Fibroblast of upper back skin (primary cell): ENCODE measurements around the gene DHFR.
"Not testable (repeated sequence)": the region's sequence is repeated elsewhere in the genome, so short reads cannot be mapped to it uniquely, and the experiment has no call there.

ENCODE experiments used
- DNase-seq: peaks from one replicate; pipeline ENCODE4 v3.0.0-alpha.2; 2013

The DHFR gene

DNA sequence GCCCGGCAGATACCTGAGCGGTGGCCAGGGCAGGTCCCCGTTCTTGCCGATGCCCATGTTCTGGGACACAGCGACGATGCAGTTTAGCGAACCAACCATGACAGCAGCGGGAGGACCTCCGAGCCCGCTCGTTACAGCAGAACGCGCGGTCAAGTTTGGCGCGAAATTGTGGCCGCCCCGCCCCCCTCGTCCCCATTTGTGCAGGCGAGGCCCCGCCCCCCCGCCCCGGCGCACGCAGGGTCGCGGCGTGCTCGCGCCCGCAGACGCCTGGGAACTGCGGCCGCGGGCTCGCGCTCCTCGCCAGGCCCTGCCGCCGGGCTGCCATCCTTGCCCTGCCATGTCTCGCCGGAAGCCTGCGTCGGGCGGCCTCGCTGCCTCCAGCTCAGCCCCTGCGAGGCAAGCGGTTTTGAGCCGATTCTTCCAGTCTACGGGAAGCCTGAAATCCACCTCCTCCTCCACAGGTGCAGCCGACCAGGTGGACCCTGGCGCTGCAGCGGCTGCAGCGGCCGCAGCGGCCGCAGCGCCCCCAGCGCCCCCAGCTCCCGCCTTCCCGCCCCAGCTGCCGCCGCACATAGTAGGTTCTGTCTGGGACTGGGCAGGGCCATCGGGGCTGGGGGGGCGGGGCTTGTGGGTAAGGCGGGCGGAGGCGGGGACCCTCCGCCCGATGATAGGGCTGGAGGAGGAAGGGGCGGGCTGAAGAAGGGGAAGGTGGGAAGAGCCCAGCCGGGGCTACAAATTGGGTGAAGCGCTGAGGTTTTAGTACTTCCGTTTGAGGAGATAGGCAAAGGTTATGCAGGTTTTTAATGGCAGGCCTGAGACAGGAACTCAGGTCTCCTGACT is at the start of gene DHFR, which contains the start of gene MSH3:
Gene DHFR (minus strand): TSS at position 593 of the 840 bp plus-strand sequence. CDS start 494 bp downstream, at position 99.
Gene MSH3 (plus strand): TSS at position 262 of the 840 bp plus-strand sequence. CDS start 76 bp downstream, at position 338.
- peak; percentile 90 for DNase-seq

DNA sequence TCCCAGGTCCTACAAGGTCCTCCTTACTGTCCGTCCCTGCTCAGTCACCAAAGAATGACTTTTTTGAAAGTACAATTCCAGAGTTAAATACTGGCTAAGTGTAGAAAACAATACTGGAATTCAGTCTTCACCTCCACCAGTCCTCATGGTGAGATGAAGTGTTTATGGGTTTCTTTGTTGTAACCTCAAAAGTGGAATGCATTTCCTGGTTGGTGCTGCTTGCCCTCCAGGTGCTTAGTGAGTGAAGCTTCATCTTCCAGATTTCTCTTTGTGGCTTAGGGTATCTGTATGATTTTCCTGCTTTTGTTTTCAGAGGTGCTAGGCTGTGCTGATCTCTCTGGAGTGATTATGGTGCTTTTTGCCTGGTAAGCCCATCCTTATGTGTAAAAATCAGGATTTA is 49.4 kb upstream of the DHFR start:
- no peak for DNase-seq

DNA sequence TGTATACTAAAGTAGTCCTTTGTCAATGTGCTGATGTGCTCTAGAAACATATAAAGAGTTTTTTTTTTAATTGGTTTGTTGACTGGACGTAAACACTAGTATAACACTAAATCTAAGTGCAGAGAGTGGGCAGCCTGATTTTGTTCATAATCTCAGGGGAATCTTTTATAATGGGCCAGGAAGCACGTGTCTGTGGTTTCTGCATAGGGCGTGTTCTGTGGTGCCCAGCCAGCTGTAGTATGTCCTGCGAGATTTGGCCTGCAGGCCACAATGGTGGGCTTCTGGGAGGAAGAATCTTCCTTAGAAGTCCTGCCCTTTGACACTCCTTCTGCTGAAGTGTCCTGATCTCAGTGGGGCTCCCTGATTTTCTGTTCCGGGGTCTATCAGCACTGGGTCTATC is 49.0 kb upstream of the DHFR start:
- no peak for DNase-seq

DNA sequence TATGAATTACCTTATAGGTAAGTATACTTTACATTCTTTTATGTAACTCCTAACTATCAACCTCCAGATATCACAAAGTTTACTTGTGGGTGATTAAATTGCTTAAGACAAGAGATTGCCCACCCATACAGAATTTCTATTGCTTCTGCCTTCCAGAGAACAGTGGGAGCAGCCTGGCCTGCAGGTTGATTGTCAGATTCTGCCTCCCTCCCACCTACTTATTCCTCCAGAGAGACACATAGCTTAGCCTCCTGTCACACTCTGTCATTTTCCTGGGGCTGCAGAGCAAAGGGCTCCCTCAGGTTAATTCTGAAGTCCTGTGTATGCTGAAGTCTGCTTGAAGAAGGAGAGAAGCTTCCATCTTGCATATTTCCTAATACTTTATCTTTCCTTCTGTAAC is 48.5 kb upstream of the DHFR start:
- DNase-seq: no peak

DNA sequence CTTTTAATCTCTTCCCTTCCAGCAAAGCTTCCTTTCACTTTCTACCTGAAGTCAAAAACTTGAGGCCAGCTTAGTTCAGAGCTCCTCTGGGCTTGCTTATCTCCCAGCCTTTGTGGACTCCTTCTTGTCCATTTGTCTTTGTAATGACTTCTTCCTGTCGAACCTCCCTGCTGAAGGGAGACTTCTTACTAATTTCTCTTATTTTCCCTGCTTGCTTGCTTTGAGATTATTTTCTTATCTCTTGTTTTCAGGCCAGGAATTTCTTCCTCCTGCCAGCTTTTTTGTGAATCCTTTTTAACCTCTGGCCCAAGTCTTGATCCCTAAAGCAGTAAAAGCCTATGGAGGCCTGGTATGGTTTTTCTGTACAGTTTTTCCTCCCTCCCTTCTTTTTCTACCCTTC is 46.8 kb upstream of the DHFR start:
- no peak for DNase-seq

DNA sequence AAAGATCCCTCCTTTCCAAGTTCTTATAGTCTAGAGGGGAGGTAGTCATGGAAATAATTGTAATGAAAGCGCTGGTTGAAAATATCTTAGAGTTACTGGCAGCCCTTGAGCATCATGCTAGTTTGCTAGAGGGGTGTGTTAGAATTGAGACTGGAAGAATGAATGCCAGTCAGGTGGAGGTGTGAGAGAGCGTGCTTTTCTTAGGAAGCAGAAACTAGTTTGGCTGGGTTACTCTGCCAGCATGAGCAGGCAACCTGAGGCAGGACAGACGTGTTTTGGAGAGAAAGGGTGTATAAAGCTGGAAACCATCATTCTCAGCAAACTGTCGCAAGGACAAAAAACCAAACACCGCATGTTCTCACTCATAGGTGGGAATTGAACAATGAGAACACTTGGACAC is 43.6 kb upstream of the DHFR start:
- DNase-seq: no peak

DNA sequence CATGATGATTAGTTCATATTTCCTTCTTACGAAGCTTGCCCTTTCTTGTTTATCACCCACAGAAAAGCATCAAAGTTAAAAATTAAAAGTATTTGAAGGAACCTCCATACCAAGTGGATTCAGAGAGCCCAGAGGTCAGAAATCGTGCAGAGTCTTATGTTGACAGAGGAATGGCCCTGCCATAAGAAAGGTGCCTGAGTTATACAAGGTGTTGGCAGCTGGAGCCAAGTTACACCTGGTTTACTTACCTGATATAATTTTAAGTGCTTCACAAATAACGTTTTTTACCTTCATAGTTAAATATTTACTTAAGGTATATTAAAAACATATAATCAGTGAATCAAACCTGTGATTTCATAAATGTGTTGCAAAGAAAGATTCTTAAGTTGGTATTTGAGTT is 42.3 kb upstream of the DHFR start:
- no peak for DNase-seq

DNA sequence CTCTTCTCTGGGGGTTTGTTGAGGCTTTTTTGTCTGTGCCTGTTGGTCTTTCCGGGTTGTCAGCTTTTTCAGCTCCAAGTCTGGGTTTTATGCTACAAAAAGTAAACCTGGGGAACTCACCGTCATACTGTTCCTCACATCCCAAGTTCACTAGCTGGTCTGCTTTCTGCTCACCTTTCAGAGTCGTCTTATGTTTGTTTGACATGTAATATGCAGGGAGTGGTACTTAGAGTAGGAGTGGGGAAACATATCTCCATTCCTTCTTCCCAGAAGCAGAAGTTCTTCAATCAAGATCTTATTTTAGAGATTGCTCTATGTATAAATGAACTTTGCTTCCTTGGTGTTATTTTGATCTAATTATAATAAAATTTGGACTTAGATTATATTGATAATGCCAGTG is 41.7 kb upstream of the DHFR start:
- no peak for DNase-seq

DNA sequence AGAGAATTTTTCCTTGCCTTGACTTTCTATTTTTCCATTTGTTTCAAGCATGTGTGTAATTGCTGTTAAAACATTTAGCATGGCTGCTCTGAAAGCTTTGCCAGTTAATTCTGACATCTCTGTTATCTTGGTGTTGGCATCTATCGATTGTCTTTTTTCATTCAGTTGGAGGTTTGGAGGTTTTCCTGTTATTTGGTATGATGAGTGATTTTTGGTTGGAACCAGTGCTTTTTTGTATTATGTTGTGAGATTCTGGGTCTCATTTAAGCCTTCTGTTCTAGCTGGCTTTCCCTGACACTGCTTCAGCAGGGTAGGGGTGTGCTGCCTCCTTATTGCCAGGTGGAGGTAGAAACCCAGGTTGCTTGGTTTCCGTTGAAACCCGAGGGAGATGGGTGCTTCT is 40.9 kb upstream of the DHFR start:
- DNase-seq: no peak

DNA sequence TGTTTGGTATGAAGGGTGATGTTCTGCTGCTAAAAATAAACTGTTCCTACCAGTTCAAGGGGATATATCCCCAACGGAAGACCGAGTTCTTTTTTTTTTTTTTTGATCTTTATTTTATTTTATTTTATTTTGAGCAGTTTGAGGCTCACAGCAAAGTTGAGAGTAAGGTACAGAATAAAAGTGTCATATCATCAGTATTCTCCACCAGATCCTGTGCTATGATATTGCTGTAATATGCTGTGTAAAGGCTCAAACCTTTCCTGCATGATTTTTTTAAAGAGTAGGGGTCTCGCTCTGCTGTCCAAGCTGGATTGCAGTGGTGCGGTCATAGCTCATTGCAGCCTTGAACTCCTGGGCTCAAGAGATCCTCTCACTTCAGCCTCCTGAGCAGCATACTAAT is 34.8 kb upstream of the DHFR start:
- no peak for DNase-seq

DNA sequence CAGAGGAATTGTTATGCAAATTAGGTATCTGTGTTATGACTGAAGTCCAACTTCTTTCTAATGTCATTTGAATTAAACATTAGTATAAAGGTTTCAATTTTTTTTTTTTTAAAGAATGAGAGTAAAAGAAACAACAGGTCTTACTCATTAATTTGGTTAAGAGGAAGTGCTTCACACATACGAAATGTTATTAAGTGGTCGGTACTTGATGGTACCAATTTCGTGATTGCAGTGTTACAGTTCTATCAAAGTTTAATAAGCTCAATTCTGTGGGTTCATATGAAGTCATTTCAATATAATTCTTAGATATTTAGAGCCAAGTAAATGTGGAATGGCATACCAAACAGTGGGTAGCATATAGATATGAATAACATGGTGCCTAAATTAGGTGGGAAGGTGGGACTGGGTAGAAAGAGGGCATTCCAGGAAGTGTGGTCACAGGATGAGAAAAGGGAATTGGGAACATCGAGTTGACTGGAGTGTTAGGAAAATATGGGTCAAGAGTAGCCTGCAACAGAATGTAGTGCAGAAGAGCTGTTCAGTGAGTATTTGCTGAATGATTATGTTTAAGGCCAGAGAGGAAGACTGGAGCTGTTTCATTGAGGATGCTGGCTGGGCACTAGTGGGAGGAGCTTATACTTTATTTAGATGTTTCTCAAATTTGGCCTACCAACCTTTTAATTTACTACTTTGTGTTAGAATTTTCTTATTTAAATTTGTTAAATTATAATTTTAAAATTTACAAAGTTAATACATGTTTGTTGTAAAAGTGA is 34.1 kb upstream of the DHFR start:
- DNase-seq: no peak

DNA sequence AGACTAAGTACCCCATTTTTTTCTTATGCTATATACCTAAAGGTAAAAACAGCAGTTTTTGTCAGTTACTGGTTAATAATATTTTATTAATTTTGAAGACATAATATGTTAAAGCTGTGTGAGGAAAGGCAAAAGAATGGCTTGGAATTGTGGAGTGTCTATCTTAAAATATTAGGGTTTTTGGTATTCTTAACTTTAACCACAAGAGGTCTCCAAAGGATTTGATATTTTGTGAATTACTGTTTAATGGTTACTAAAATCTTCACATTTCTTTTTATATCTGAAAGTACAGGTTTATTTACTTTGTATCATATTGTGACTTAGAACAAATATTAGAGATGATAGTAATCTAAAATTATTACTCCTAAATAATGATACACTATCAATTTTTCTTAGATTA is 32.0 kb upstream of the DHFR start:
- DNase-seq: peak; percentile 20

DNA sequence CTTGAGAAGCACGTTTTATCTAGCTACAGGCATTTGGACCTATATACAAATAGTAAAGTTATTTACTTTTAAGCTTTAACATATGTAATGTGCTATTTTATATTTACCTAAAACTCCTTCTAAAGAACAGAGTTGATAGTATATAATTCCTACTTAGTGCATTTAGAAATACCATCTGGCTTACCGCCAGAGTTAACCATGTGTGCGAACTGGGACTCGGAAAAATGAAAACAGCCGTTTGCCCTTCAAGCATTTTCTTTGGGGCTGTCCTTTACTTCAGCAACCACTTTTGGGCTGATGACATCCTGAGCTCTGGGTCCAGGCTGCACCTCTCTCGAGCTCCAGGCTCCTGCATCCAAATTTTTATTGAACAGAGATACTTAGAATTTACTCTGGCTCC is 21.9 kb upstream of the DHFR start:
- DNase-seq: no peak

DNA sequence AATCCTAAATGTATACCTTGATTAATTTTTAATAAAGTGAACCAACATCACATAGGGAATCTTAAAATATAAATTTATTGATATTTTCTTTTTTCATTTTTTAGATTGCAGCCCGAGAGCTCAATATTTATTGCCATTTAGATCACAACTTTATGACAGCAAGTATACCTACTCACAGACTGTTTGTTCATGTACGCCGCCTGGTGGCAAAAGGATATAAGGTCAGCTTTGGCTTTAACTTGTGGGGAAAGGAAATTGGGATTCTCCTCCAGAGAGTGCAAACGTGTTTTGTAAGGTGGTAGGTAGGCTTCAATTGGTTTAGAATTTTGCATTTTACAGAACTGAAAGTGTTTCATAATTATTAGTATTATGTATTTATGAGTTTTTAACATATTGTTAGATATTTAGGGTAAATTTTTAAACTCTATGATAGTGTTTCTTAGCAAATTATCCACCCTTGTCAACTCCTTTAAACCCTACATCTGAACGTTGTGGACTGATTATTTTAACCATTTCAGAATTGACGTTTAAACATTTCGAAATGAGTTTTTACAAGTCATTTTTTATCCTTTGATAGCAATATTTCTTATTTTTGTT is 17.5 kb upstream of the DHFR start:
- peak; percentile 72 for DNase-seq

DNA sequence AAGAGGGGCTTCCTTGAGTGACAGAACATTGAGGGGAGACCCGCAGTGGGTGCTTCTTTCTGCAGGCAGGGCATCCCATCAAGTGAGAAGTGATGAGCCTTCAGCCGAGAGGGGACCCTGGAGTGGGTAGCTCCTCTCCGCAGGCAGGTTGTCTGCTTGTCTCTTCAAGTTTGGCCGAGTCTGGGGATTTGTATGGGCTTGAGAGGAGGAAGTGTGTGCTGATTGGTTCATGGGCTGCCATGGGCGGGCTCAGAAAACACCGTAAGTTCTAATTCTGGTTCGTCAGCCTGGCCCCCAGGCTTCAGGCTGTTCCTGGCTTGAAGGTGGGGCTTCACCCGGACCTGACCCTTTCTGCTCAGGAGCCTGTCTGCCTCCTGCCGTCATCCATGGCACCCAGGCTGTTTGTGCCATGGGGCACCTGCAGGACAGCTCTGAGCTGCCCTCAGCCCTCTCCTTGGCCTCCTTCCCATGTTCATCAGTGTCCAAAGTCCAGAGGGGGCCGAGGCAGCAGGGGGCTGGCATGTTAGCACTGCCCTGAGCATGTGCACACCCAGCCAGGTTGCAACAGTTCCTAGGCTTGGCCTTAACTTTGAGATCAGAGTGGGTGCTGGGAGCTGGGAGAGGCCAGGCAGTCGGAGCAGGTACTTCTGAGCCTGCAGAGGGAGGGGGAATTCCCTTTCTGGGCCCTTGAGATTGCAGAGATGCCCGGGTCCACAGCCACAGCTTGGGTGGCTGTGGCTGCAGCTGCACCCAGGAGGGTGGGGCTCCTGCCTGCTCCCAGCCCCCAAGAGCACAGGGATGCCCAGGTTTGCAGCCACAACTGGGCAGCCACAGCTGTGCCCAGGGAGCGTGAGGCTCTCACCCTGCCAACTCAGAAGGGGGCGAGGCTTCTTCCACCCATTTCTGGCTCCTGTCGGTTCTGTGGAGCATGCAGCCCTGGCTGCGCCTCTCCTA is 13.5 kb upstream of the DHFR start:
- no peak for DNase-seq

DNA sequence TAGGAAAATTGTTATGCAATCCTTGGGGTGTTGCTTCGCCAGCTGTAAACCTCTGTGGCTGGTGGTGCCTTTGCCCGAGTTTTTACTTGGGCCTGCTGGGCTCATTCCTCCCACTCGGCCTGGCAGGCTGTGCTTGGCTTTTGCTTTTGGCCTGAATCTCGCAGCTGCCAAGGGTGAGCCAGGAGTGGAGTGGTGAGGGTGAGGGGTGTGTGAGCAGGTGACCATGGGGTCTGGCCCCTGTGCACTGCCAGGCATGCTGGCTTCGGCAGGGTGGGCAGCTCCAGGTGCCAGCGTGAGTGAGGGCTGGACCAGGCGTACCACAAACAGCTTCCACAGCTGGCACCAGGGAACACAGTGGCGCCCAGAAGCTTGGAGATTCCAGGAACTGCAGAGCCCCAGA is 12.6 kb upstream of the DHFR start:
- no peak for DNase-seq

DNA sequence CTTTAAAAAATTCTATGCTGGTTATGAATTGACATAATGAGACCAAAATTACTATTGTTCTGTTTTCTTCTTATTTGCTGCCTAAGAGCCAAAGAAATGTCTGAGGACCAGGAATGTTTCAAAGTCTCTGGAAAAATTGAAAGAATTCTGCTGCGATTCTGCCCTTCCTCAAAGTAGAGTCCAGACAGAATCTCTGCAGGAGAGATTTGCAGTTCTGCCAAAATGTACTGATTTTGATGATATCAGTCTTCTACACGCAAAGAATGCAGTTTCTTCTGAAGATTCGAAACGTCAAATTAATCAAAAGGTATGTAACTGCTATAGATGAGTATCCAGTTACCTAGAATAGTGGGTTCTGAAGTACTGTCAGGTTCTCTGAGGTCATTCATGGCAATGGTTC is 10.3 kb upstream of the DHFR start:
- peak; percentile 21 for DNase-seq

DNA sequence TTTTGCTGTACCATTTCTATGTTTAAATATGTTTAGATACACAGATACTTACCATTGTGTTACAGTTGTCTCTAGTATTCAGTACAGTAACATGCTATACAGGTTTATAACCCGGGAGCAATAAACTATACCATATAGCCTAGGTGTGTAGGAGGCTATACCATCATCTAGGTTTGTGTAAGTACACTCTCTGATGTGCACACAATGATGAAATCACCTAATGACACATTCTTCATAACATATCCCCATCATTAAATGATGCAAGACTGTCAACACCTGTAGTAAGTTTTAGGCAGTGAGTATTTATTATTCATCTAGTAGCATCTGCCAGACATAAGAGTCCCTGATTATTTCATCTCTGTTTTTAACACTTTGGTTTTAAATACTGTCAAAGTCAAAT is 7.3 kb upstream of the DHFR start:
- DNase-seq: no peak

DNA sequence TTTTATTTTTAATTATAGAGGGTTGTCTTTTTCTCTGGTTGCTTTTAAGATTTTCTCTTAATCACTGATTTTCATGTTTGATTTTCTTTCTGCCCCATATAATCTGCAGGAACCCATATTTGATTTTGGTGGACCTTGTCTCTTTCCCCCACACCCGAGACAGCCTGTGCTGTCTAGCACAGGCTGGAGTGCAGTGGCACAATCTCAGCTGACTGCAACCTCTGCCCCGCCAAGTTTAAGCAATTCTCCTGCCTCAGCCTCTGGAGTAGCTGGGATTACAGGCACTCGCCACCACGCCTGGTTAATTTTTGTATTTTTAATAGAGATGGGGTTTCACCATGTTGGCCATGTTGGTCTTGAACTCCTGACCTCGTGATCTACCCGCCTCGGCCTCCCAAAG is 5.9 kb upstream of the DHFR start:
- not testable (repeated sequence) for DNase-seq

DNA sequence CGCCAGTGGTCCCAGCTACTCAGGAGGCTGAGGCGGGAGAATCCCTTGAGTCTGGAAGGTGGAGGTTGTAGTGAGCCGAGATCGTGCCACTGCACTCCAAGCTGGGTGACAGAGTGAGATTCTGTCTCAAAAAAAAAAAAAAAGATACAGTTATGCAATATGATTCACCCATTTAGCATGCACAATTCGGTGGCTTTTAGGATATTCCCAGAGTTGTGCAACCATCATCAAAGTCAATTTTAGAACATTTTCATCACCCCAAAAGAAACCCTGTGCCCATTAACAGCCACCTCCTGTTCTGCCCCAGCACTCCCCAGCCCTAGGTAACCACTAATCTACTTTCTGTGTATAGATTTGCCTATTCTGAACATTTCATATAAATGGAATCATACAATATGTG is 4.3 kb upstream of the DHFR start:
- peak; percentile 32 for DNase-seq

DNA sequence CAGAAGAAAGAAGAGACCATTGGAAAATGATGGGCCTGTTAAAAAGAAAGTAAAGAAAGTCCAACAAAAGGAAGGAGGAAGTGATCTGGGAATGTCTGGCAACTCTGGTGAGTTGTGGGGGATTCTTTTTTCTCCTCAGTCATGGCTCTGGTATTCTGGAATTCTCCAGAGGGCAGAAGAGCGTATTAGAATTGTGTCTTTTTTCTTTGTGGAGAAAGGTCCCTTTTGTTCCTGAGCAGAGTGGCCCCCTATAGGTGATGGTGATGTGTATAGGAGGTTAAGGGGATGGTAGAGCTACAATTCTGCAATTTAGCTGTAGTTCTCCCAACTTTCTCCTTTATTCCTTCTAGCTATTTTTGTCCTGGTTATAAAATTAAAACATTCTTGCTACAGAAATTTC is 1.6 kb upstream of the DHFR start:
- peak; percentile 56 for DNase-seq

DNA sequence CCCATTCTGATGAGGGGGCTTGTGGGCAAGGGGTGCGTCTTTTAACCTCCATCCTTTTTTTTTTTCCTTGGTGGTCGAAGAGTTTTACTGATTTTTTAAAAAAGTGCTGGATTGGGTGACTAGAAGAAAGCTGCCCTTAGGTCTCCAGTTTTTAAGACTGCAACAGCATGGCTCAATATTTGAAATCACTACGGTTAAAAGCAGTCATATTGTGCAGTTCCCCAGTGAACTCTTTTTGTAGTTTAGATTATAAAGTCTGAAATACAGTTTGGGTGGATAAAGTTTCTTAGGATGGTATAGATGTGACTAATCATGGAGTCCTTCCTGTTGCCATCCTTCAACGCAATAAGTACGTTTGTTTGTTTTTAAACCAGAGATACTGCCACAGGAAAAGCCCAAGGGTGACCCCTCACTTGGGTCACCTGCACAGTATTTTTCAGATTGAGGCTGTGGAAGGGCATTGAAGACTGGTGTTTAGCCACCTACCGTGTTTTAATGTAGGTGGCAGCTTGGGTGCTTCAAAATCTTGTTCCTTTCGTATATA is 520 bp upstream of the DHFR start:
- no peak for DNase-seq

DNA sequence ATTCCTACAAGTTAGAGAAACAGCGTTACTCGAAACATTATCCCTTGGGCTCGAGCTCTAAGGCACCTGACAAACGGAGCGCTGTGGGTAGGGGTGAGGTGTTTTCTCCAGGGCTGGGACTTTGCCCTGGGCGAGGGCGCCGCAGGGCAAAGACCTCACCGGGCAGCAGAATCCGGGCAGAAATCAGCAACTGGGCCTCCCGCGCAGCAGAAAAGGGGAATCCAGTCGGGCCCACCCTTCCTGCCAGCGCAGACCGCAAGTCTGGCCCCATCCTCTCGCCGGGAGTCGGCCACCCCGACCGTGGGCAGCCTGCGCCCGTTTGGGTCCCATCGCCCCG is 761 bp downstream of the DHFR start:
- DNase-seq: no peak
